Tibial artery (tissue), 4 donors: ENCODE results near the gene CBLN1.

Experiments used
- DNase-seq, 2 donors: peaks; one replicate each; pipeline ENCODE4 v3.0.0-alpha.2; 2019
- H3K27ac ChIP-seq, 2 donors: fragments of 200-600 bp; sonication (generic) in 1 of 2; 1 replicate in 1 of 2; 2 replicates in 1 of 2; pipeline ENCODE4 v1.5.1; 2018 to 2019; ENCODE audit warnings: mild to moderate bottlenecking in 1 of 2
- H3K27me3 ChIP-seq, 2 donors: fragments of 200-600 bp; sonication (generic) in 1 of 2; one replicate each; pipeline versions ENCODE4 v1.5.1 to v1.6.0; 2016 to 2019
- H3K36me3 ChIP-seq, 3 donors: fragments of 200-600 bp; sonication (generic) in 2 of 3; one replicate each; pipeline ENCODE4 v1.5.1; 2016 to 2019; ENCODE audit warnings: mild to moderate bottlenecking in 2 of 3
- H3K4me1 ChIP-seq, 4 donors: fragments of 200-600 bp; sonication (generic) in 2 of 4; 1 replicate in 3 of 4; 2 replicates in 1 of 4; pipeline ENCODE4 v1.5.1; 2016 to 2019
- H3K4me3 ChIP-seq, 2 donors: fragments of 200-600 bp; sonication (generic) in 1 of 2; 1 replicate in 1 of 2; 2 replicates in 1 of 2; pipeline ENCODE4 v1.5.1; 2018 to 2019; ENCODE audit warnings: mild to moderate bottlenecking in 2 of 2
- H3K9me3 ChIP-seq, 3 donors: fragments of 200-600 bp; sonication (generic) in 1 of 3; one replicate each; pipeline ENCODE4 v1.5.1; 2016 to 2019
- intact Hi-C: fragments of 100-400 bp; cut with DNase I; formaldehyde crosslinking; loops from one replicate; pipeline ENCODE4 v1.15.0; 2023; ENCODE audit warnings: low total_unique reads
- TF ChIP-seq, protein P1 (sequence below), 2 experiments: fragments of 200-600 bp in 1 of 2; fragments of 450-650 bp in 1 of 2; IDR thresholded peaks; one replicate each; pipeline ENCODE4 v1.5.1; 2017 to 2019; ENCODE audit warnings: antibody characterized with exemption in 2 of 2, mild to moderate bottlenecking in 1 of 2, moderate library complexity in 1 of 2

The CBLN1 gene

DNA sequence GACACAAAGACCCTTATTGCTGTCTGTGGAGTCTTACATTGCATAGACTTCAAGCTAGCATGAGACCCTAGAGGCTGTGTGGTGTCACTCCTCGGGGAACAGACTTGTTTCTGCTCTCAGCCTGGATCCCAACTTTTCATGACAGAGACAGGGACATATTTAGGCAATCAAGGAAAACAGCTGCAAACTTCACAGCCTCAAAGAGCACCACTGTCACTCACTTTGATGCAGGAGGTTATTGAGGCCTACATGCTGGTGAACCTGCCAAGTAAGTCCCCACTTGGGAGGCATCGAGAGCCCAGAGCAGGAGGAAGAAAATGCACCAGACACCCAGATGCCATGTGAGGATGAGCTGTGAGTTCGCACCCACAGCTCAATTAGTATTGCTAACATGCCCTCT is 10.3 kb downstream of the CBLN1 start:
- intact Hi-C loops: no loop called here
- DNase-seq: no peak
- Histone ChIP-seq H3K27me3 (peaks cover 0 to 51% of the 10 kb centered on the region in 2 donors), H3K9me3 (no peaks in the 10 kb centered on the region), H3K27ac (no peak overlapping the region), H3K4me1 (no peaks in the 10 kb centered on the region), H3K4me3 (no peak overlapping the region), H3K36me3 (no peaks in the 10 kb centered on the region)
- TF ChIP-seq, protein P1, sequence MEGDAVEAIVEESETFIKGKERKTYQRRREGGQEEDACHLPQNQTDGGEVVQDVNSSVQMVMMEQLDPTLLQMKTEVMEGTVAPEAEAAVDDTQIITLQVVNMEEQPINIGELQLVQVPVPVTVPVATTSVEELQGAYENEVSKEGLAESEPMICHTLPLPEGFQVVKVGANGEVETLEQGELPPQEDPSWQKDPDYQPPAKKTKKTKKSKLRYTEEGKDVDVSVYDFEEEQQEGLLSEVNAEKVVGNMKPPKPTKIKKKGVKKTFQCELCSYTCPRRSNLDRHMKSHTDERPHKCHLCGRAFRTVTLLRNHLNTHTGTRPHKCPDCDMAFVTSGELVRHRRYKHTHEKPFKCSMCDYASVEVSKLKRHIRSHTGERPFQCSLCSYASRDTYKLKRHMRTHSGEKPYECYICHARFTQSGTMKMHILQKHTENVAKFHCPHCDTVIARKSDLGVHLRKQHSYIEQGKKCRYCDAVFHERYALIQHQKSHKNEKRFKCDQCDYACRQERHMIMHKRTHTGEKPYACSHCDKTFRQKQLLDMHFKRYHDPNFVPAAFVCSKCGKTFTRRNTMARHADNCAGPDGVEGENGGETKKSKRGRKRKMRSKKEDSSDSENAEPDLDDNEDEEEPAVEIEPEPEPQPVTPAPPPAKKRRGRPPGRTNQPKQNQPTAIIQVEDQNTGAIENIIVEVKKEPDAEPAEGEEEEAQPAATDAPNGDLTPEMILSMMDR (IDR thresholded peaks at IDR 0.05): no peak

DNA sequence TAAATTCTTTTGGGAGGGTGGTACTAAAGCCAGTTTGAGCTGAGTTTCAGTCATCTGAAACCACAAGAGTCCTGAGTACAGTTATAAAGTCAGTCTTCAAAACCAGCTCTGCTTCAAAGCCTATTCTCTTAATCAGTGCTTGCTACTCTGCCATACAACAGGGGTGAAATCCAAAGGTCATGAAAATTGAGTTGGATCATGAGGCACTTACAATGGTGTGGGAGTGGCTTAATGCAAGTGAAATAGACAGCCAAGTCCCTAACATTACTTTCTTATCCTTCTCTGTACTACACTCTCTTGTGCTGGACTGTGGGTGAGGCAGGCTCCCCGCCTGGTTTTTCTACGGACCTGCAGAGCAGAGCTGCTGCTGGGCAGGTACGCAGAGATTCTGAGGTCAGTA is 12.4 kb downstream of the CBLN1 start:
- Histone ChIP-seq H3K27ac (no peak overlapping the region), H3K9me3 (no peaks in the 10 kb centered on the region), H3K36me3 (no peaks in the 10 kb centered on the region), H3K4me3 (no peak overlapping the region), H3K4me1 (no peaks in the 10 kb centered on the region), H3K27me3 (peaks cover 0 to 29% of the 10 kb centered on the region in 2 donors)
- no peak for DNase-seq
- intact Hi-C loops: no loop called here
- TF ChIP-seq, protein P1 (IDR thresholded peaks at IDR 0.05): no peak

DNA sequence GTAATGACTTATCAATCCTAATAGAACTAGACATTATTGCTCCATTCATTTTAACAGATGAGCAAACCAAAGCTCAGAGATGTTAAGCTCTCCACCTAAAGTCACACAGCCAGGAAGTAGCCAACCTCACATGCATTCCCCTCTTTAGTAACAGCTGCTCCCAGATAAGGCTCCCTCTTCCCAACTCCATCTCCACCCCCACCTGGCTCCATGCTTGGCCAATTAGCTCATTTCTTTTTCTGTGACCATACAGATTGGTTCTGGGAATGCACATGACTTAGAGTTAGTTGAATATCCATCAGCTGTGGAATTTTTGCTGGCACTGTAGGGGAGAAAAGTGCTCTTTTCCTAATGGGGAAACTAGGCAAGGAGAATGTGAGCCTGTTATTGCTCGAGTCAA is 13.0 kb downstream of the CBLN1 start:
- intact Hi-C loops: no loop called here
- no peak overlapping the region for H3K4me3 ChIP-seq
- H3K36me3 ChIP-seq: no peaks in the 10 kb centered on the region
- no peaks in the 10 kb centered on the region for H3K9me3 ChIP-seq
- DNase-seq: no peak
- peaks cover 0 to 24% of the 10 kb centered on the region in 2 donors for H3K27me3 ChIP-seq
- TF ChIP-seq, protein P1 (IDR thresholded peaks at IDR 0.05): no peak
- no peak overlapping the region for H3K27ac ChIP-seq
- no peaks in the 10 kb centered on the region for H3K4me1 ChIP-seq

- Histone ChIP-seq H3K27ac (no peak overlapping the region), H3K4me1 (no peaks in the 10 kb centered on the region), H3K36me3 (no peaks in the 10 kb centered on the region), H3K4me3 (no peak overlapping the region), H3K27me3 (no peaks in the 10 kb centered on the region), H3K9me3 (no peaks in the 10 kb centered on the region)
- intact Hi-C loops: no loop called here
- DNase-seq: no peak
- TF ChIP-seq, protein P1 (IDR thresholded peaks at IDR 0.05): no peak
These were observed 19.1 kb downstream of the CBLN1 start for GRCh38 chr16:49262501-49262900.

GRCh38 chr16:49261930-49262329 is 19.7 kb downstream of the CBLN1 start:
- intact Hi-C loops: no loop called here
- H3K9me3 ChIP-seq: no peaks in the 10 kb centered on the region
- H3K4me1 ChIP-seq: no peaks in the 10 kb centered on the region
- no peak for DNase-seq
- no peaks in the 10 kb centered on the region for H3K27me3 ChIP-seq
- TF ChIP-seq, protein P1 (IDR thresholded peaks at IDR 0.05): no peak
- H3K36me3 ChIP-seq: no peaks in the 10 kb centered on the region
- H3K27ac ChIP-seq: no peak overlapping the region
- H3K4me3 ChIP-seq: no peak overlapping the region

DNA sequence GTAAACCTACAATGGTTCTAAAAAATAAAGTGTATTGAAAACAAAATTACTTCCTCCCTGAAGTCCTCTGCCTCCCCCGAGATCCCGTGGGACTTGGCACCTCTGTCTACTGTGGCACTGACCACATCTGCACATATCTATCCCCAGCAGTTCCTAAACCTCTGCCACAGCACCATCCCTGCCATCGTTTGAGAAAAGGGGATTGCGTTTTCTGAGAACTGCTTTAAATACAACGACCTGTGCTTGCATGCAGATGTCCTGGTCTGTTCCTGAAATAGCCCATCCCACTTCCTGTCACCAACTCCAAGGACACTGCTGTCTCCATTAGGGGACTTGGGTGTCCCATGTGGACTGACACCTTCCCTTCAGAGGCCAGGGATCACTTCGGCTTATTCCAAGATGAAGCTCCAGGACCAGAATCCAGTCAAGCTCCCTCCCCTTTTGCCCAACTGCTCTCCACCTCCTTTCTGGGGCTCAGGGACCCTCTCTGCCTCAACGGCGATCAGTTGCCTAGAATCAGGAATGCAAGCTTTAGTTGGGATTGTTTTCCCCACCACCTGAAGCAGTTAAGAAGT is 20.6 kb downstream of the CBLN1 start:
- Histone ChIP-seq H3K36me3 (no peaks in the 10 kb centered on the region), H3K4me1 (no peaks in the 10 kb centered on the region), H3K9me3 (no peaks in the 10 kb centered on the region), H3K27ac (no peak overlapping the region), H3K27me3 (no peaks in the 10 kb centered on the region), H3K4me3 (no peak overlapping the region)
- TF ChIP-seq, protein P1 (IDR thresholded peaks at IDR 0.05): no peak
- DNase-seq: no peak
- intact Hi-C loops: no loop called here
